Testis (tissue), 3 donors: ENCODE results near the gene SLC5A4. TPM values are rescaled to one million over a fixed set of nuclear protein-coding genes. Genes with fewer than 3 reads are reported as not detected.

Experiments
- DNase-seq: peaks from one replicate; pipeline ENCODE4 v3.0.0-alpha.2; 2019
- H3K27ac ChIP-seq, 2 donors: fragments of 200-600 bp; sonication (generic); one replicate each; pipeline ENCODE4 v1.5.1; 2019
- H3K27me3 ChIP-seq: fragments of 200-600 bp; sonication (generic); one replicate; pipeline ENCODE4 v1.5.1; 2019
- H3K36me3 ChIP-seq: fragments of 200-600 bp; sonication (generic); one replicate; pipeline ENCODE4 v1.5.1; 2017; ENCODE audit warnings: low read depth; ENCODE audit errors: missing control alignments
- H3K4me1 ChIP-seq: fragments of 200-600 bp; sonication (generic); one replicate; pipeline ENCODE4 v1.5.1; 2019
- H3K4me3 ChIP-seq, 2 donors: fragments of 200-600 bp; sonication (generic); one replicate each; pipeline ENCODE4 v1.5.1; 2017 to 2019
- H3K9me3 ChIP-seq: fragments of 200-600 bp; sonication (generic); one replicate; pipeline ENCODE4 v1.5.1; 2017
- POLR2A ChIP-seq: fragments of 450-650 bp; IDR thresholded peaks from one replicate; pipeline ENCODE4 v1.6.1; 2017; ENCODE audit warnings: antibody characterized with exemption, mild to moderate bottlenecking, moderate library complexity
- WGBS, 2 donors: methylation state at CpG; one replicate each; pipeline ENCODE4 v1.1.5; 2018; 5-methylcytosine and 5-hydroxymethylcytosine counted together
- intact Hi-C: fragments of 100-400 bp; cut with DNase I; formaldehyde crosslinking; loops from one replicate; pipeline ENCODE4 v1.15.1; 2023; ENCODE audit warnings: low total_unique reads
- polyA plus RNA-seq: library from polyadenylated mRNA; stranded (reverse); fragments of 350-450 nt; fragmentation: Illumina TruSeq; extraction: RNeasy Lipid Tissue Mini Kit (QIAGEN cat#74804); gene quantifications from one replicate; pipeline ENCODE4 v1.2.3, GENCODE V29; 2014; ENCODE audit warnings: low read depth, low replicate concordance; ENCODE audit not compliant: insufficient read depth
- total RNA-seq, 2 donors: library from RNA; depleted of rRNA; stranded (reverse); fragments of >200 nt; gene quantifications; one replicate each; pipeline ENCODE4 v1.2.3, GENCODE V29; 2016
- TF ChIP-seq, protein P1 (sequence below), 3 experiments: fragments of 450-650 bp in 2 of 3; fragments of 200-600 bp in 1 of 3; sonication (generic) in 1 of 3; IDR thresholded peaks; one replicate each; pipeline ENCODE4 v1.5.1; 2016 to 2019; ENCODE audit warnings: antibody characterized with exemption in 3 of 3, mild to moderate bottlenecking in 2 of 3, moderate library complexity in 1 of 3

SLC5A4 gene
- total and polyA plus RNA-seq, 3 donors from 2014 or later = 0.93 to 1.1 (median 1.0) TPM

DNA sequence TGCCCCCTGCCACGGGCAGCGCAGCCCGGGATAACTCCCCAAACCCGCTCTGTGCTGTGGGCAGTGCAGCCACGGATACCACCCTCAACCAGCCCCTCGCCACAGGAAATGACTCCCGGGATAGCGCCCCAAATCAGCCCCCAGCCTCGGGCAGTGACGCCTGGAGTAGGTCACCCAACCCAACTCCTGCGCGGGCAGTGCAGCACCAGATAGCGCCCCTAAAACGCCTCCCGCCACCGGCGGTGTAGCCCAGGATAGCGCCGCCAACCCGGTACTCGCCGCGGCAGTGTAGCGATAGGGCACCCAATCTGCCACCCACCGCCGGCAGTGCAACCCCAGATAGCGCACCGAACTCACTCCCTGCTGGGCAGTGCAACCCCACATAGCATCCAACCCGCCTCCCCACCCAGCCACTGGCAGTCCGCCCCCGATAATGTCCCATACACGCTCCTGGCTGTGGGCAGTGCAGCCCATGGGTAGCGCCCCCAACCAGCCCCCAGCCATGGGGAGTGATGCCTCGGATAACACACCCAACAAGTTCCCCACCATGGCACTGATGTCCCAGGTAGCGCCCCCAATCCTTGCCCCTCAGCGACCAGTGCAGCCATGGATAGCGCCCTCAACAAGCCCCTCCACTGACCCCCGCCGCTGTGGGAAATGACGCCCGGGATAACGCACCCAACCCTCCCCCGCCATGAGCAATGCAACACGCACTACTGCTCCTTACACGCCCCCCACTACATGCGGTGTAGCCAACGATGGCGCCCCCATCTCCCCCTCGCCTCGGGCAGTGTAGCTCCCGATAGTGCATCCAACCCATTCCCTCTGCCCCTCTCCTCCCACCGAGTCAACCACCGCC, 51.7 kb downstream of the SLC5A4 start:
- Histone ChIP-seq H3K27me3 (no peaks in the 10 kb centered on the region), H3K9me3 (no peaks in the 10 kb centered on the region), H3K27ac (no peak overlapping the region), H3K4me3 (no peak overlapping the region), H3K36me3 (no peaks in the 10 kb centered on the region), H3K4me1 (no peaks in the 10 kb centered on the region)
- 41 to 42% methylated on average over 17 to 51 of the region's 53 CpGs for WGBS, 2 donors
- no peak for DNase-seq
- TF ChIP-seq, protein P1, sequence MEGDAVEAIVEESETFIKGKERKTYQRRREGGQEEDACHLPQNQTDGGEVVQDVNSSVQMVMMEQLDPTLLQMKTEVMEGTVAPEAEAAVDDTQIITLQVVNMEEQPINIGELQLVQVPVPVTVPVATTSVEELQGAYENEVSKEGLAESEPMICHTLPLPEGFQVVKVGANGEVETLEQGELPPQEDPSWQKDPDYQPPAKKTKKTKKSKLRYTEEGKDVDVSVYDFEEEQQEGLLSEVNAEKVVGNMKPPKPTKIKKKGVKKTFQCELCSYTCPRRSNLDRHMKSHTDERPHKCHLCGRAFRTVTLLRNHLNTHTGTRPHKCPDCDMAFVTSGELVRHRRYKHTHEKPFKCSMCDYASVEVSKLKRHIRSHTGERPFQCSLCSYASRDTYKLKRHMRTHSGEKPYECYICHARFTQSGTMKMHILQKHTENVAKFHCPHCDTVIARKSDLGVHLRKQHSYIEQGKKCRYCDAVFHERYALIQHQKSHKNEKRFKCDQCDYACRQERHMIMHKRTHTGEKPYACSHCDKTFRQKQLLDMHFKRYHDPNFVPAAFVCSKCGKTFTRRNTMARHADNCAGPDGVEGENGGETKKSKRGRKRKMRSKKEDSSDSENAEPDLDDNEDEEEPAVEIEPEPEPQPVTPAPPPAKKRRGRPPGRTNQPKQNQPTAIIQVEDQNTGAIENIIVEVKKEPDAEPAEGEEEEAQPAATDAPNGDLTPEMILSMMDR (IDR thresholded peaks at IDR 0.05) = no peak
- no peak for TF ChIP-seq POLR2A
- intact Hi-C loops = no loop called here

DNA sequence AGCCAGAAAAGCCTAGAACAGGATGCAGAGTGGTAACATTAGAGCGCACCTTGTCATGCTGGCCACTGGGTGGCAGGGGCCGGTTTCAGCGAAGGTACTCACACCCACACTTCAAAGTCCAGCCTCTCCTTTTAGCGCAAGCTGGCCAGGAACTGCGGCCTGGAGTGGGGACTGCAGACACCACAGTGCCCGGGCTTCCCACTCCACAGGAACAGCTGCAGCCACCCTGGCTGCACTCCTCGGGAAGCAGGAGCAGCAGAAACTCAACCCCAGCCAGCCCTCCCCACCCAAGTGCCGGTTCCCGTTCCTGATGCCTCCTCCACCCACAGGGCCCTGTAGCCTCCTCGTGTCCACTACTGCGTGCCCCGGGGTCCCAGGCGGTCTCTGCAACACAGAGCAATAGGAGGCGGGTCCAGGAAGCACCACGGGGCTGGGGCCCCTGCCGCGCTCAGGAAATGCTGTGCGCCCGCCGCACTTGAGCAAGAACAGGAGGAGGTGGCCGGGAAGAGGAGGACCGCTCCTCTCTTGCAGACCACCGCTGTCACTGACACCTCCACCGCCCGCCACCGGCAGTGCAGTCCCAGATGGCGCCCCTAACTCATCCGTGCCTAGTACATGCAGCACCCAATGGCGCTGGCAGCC, 52.5 kb downstream of the SLC5A4 start:
- H3K4me3 ChIP-seq = no peak overlapping the region
- WGBS, 2 donors = 2 to 7% methylated on average over 9 to 29 of the region's 29 CpGs
- no peaks in the 10 kb centered on the region for H3K4me1 ChIP-seq
- no peaks in the 10 kb centered on the region for H3K36me3 ChIP-seq
- DNase-seq = peak; percentile 48
- no peak overlapping the region for H3K27ac ChIP-seq
- no peaks in the 10 kb centered on the region for H3K9me3 ChIP-seq
- TF ChIP-seq, protein P1 (IDR thresholded peaks at IDR 0.05) = peak in 2 of 3 experiments; percentile 30 to 37
- TF ChIP-seq POLR2A = no peak
- H3K27me3 ChIP-seq = no peaks in the 10 kb centered on the region
- intact Hi-C loops = no loop called here

DNA sequence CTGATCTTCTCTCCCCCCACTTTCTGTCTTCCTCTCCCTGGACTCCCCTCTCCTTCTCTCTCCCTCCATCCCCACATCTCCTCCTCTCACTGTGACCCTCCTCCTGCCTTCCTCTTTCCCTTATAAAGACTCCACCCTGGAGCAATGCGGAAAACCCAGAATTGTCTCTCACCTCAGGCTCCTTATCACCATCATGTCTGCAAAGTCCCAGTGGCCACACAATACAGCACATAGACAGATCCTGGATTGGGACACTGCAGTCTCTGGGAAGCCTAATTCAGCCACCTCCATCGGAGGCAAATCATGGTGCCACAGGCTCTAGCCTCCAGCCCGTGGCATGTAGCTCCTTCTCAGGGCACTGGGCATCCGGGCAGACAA, 53.0 kb downstream of the SLC5A4 start:
- H3K27me3 ChIP-seq = no peaks in the 10 kb centered on the region
- 32 to 41% methylated on average over 4 of the region's 4 CpGs for WGBS, 2 donors
- DNase-seq = no peak
- no peak overlapping the region for H3K27ac ChIP-seq
- H3K4me3 ChIP-seq = no peak overlapping the region
- H3K4me1 ChIP-seq = no peaks in the 10 kb centered on the region
- no peaks in the 10 kb centered on the region for H3K9me3 ChIP-seq
- TF ChIP-seq, protein P1 (IDR thresholded peaks at IDR 0.05) = no peak
- no peak for TF ChIP-seq POLR2A
- intact Hi-C loops = no loop called here
- no peaks in the 10 kb centered on the region for H3K36me3 ChIP-seq

DNA sequence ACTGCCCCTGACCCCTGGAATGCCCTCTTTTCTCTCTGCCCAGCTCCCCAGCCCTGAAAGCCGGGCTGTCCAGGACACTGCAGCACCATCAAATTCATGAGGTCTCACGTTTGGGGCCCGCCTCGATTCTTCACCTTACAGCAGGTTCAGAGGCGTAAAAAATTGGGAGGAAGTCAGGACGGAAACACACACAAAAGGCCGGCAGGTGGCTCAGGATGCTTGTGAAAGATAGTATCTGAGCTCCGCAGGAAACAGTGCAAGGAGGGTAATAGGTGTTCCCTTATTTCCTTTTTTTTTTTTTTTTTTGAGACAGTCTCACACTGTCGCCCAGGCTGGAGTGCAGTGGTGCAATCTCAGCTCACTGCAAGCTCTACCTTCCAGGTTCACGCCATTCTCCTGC, 54.4 kb downstream of the SLC5A4 start:
- no peak for DNase-seq
- 79 to 84% methylated on average over 10 of the region's 10 CpGs for WGBS, 2 donors

More for the DNA sequence above, 54.4 kb downstream of the SLC5A4 start:
- H3K27me3 ChIP-seq = no peaks in the 10 kb centered on the region
- no peaks in the 10 kb centered on the region for H3K4me1 ChIP-seq
- no peak overlapping the region for H3K4me3 ChIP-seq
- no peaks in the 10 kb centered on the region for H3K36me3 ChIP-seq
- no peak for TF ChIP-seq POLR2A
- TF ChIP-seq, protein P1 (IDR thresholded peaks at IDR 0.05) = no peak
- no peaks in the 10 kb centered on the region for H3K9me3 ChIP-seq
- intact Hi-C loops = no loop called here
- no peak overlapping the region for H3K27ac ChIP-seq
